A549 treated with RU486 at 1 μM for 4 hours (cell line): ENCODE measurements around the gene MAGED4. TPM values are rescaled to one million over a fixed set of nuclear protein-coding genes. Genes with fewer than 3 reads are reported as not detected.

ENCODE experiments used
- total RNA-seq: library from RNA; stranded (reverse); fragments of 200-300 nt; extraction: Qiagen RNA extraction; gene quantifications from 5 replicates; pipeline ENCODE4 v1.2.3, GENCODE V29; 2022; ENCODE audit warnings: low read depth

Gene MAGED4, protein sequence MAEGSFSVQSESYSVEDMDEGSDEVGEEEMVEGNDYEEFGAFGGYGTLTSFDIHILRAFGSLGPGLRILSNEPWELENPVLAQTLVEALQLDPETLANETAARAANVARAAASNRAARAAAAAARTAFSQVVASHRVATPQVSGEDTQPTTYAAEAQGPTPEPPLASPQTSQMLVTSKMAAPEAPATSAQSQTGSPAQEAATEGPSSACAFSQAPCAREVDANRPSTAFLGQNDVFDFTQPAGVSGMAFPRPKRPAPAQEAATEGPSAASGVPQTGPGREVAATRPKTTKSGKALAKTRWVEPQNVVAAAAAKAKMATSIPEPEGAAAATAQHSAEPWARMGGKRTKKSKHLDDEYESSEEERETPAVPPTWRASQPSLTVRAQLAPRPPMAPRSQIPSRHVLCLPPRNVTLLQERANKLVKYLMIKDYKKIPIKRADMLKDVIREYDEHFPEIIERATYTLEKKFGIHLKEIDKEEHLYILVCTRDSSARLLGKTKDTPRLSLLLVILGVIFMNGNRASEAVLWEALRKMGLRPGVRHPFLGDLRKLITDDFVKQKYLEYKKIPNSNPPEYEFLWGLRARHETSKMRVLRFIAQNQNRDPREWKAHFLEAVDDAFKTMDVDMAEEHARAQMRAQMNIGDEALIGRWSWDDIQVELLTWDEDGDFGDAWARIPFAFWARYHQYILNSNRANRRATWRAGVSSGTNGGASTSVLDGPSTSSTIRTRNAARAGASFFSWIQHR
- total RNA-seq = 4.3 to 10.6 TPM (median 8.6 TPM) in 5 replicates

DNA sequence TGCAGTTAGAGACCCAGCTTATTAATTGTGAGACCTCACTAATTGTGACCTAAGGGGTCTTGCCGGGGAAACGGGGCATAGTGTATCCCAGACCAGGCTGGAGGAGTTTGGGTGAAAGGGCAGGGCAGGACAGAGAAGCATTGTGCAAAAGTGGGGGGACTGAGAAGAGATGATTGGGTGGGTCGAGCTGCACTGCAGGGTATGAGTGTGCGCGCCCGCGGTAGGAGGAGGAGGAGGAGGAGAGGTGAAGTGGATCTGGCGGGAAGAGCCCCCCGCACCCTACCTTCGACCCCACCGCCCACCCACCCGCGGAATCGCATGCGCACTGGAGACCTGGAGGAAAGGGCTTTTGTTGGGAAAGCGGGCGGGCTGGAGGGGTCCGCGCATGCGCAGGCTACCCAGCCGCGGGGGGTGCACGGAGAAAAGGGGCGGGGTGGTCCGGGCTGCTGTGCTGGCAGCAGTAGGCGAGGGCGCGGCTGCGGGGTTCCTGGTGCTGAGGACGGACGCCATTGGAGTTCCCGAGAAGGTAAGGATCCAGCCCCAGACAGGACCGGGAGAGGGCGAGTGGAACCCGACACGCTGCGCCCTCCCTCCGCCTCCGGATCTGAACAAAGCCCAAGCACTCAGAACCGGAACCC lies at the start of gene MAGED4:
TSS of gene MAGED4 (plus strand) at position 449 of the 638 bp plus-strand sequence. CDS start 1,035 bp downstream, outside the sequence.

Other genes starting within 250 kb of the MAGED4 start
- gene MAGED4B, start 115.7 kb upstream of the MAGED4 start, total RNA-seq = 8.7 to 14.3 TPM (median 11.9 TPM) in 5 replicates
- gene XAGE2, start 184.1 kb downstream of the MAGED4 start, total RNA-seq = not detected in 5 replicates